Ishikawa (cell line): ENCODE measurements around the gene ARHGEF26.

ENCODE experiments used
- MAX ChIP-seq: IDR thresholded peaks from 2 replicates; pipeline ENCODE4 v1.6.1; 2012
- REST ChIP-seq: IDR thresholded peaks from 2 replicates; pipeline ENCODE4 v1.6.1; 2012; ENCODE audit warnings: low read depth, mild to moderate bottlenecking
- TAF1 ChIP-seq: IDR thresholded peaks from 2 replicates; pipeline ENCODE4 v1.6.1; 2012; ENCODE audit warnings: low read depth, mild to moderate bottlenecking

- TF ChIP-seq TAF1 (no peak), MAX (no peak), REST (no peak)
Measured at GRCh38 chr3:154098376-154098775, 22.8 kb upstream of the ARHGEF26 start.
